ENCODE measurements around the gene SH3GL2.

GRCh38 chr9:17624571-17624970, 45.7 kb downstream of the SH3GL2 start:
- TF ChIP-seq SIN3A (IDR thresholded peaks at IDR 0.05; ENCODE audit: borderline replicate concordance, insufficient read depth, low read depth, low read length) = no peak
- no peak for TF ChIP-seq REST (IDR thresholded peaks at IDR 0.05; ENCODE audit: insufficient read depth in 1 of 2, low read depth in 2 of 2, low read length in 1 of 2)
- no peak for TF ChIP-seq CTCF (IDR thresholded peaks at IDR 0.05)
- no peak for TF ChIP-seq POLR2AphosphoS5 (IDR thresholded peaks at IDR 0.05; ENCODE audit: low read depth, low read length)
- no peak for TF ChIP-seq TCF7L2 (IDR thresholded peaks at IDR 0.05; ENCODE audit: low read depth, low read length)

All from Panc1 (cell line).